NCI-H2227 treated with DMSO at 0.1 percent for 48 hours (cell line): Measurements from ENCODE around the gene NDUFS7.

ENCODE experiments used
- DNase-seq: peaks from one replicate; lab custom pipeline; 2025; lab: John Stamatoyannopoulos, UW

NDUFS7 gene

GRCh38 chr19:1384478-1385110, 887 bp downstream of the NDUFS7 start:
- no peak for DNase-seq

GRCh38 chr19:1385816-1386215, 2.1 kb downstream of the NDUFS7 start:
- no peak for DNase-seq

- no peak for DNase-seq
Measured at GRCh38 chr19:1386945-1387683, 3.4 kb downstream of the NDUFS7 start.

- DNase-seq = peak; percentile 23
Measured at GRCh38 chr19:1387684-1388636, 4.3 kb downstream of the NDUFS7 start.

- DNase-seq = no peak
Measured at GRCh38 chr19:1388637-1389026, 4.9 kb downstream of the NDUFS7 start.

GRCh38 chr19:1389033-1389940, 5.6 kb downstream of the NDUFS7 start:
- DNase-seq = no peak

- DNase-seq = no peak
Measured at GRCh38 chr19:1390890-1391423, 7.2 kb downstream of the NDUFS7 start.

GRCh38 chr19:1392407-1392806, 8.7 kb downstream of the NDUFS7 start:
- DNase-seq = no peak

- DNase-seq = no peak
Measured at GRCh38 chr19:1392939-1393530, 9.3 kb downstream of the NDUFS7 start.

GRCh38 chr19:1393841-1394240, 10.1 kb downstream of the NDUFS7 start:
- no peak for DNase-seq

GRCh38 chr19:1394252-1395193, 10.8 kb downstream of the NDUFS7 start:
- DNase-seq = peak; percentile 36

- no peak for DNase-seq
Measured at GRCh38 chr19:1395194-1396018, 11.7 kb downstream of the NDUFS7 start.

- DNase-seq = no peak
Measured at GRCh38 chr19:1396019-1396767, 12.5 kb downstream of the NDUFS7 start.

GRCh38 chr19:1396768-1397679, 13.3 kb downstream of the NDUFS7 start:
- DNase-seq = no peak

- DNase-seq = no peak
Measured at GRCh38 chr19:1397838-1398237, 14.1 kb downstream of the NDUFS7 start.

- no peak for DNase-seq
Measured at GRCh38 chr19:1399079-1399478, 15.4 kb downstream of the NDUFS7 start.

- no peak for DNase-seq
Measured at GRCh38 chr19:1399745-1400144, 16.0 kb downstream of the NDUFS7 start.
